ENCODE data around the gene SARS1. TPM values are rescaled to one million over a fixed set of nuclear protein-coding genes. Genes with fewer than 3 reads are reported as not detected.

The SARS1 gene
- total and polyA plus RNA-seq, 2 of the 13 experiments (the other 11 are each of a cell fraction or from before 2014, with no cell fraction given) = 103 to 134 TPM

GRCh38 chr1:109263597-109264378, 50.1 kb downstream of the SARS1 start (continued):
- TF ChIP-seq ZNF784 (CRISPR knock-in tag; IDR thresholded peaks at IDR 0.05; ENCODE audit: borderline replicate concordance) = 0 out of 2 replicates have a peak, but pooled peaks have one; percentile 90
- TF ChIP-seq ZC3H13 (CRISPR knock-in tag; IDR thresholded peaks at IDR 0.05) = peak; percentile 70; the same call in 1 of the 2 replicates
- peak; percentile 92 for TF ChIP-seq SKI (IDR thresholded peaks at IDR 0.05; ENCODE audit: partially characterized antibody)
- no peak for TF ChIP-seq BRD4 (CRISPR knock-in tag; IDR thresholded peaks at IDR 0.05)
- TF ChIP-seq GPN1 (CRISPR knock-in tag; IDR thresholded peaks at IDR 0.05; ENCODE audit: borderline replicate concordance) = no peak
- peak; percentile 92 for TF ChIP-seq POGZ (CRISPR knock-in tag; IDR thresholded peaks at IDR 0.05)
- 0 out of 2 replicates have a peak, but pooled peaks have one; percentile 57 for TF ChIP-seq HMGXB3 (CRISPR knock-in tag; IDR thresholded peaks at IDR 0.05; ENCODE audit: borderline replicate concordance)
- TF ChIP-seq GATAD2A (CRISPR knock-in tag; IDR thresholded peaks at IDR 0.05) = peak; percentile 91
- TF ChIP-seq CBFB (CRISPR knock-in tag; IDR thresholded peaks at IDR 0.05) = peak; percentile 80
- peak; percentile 96 for TF ChIP-seq ZNF274 (CRISPR knock-in tag; IDR thresholded peaks at IDR 0.05)
- TF ChIP-seq ZNF580 (CRISPR knock-in tag; IDR thresholded peaks at IDR 0.05; ENCODE audit: borderline replicate concordance, low read depth) = peak; percentile 92
- peak; percentile 92 for TF ChIP-seq ZNF605 (CRISPR knock-in tag; IDR thresholded peaks at IDR 0.05)
- TF ChIP-seq CEBPG (CRISPR knock-in tag; IDR thresholded peaks at IDR 0.05) = peak; percentile 58
- TF ChIP-seq ZNF678 (CRISPR knock-in tag; IDR thresholded peaks at IDR 0.05) = no peak
- peak; percentile 84; the same call in 1 of the 2 replicates for TF ChIP-seq HOMEZ (CRISPR knock-in tag; IDR thresholded peaks at IDR 0.05; ENCODE audit: low read depth)
- TF ChIP-seq ZNF451 (CRISPR knock-in tag; IDR thresholded peaks at IDR 0.05) = peak; percentile 71; the same call in 1 of the 2 replicates
- TF ChIP-seq HBP1 (CRISPR knock-in tag; IDR thresholded peaks at IDR 0.05; ENCODE audit: low read depth) = 0 out of 2 replicates have a peak, but pooled peaks have one; percentile 56

Measured in HepG2 (cell line).